Measurements from ENCODE around the gene CCPG1. TPM values are rescaled to one million over a fixed set of nuclear protein-coding genes. Genes with fewer than 3 reads are reported as not detected.

The CCPG1 gene
- total RNA-seq, 1 experiment from 2014 or later = 35.6 TPM

- no peak for DNase-seq (ENCODE audit: low read depth)
Observed at GRCh38 chr15:55387027-55387426, 21.1 kb downstream of the CCPG1 start.

DNA sequence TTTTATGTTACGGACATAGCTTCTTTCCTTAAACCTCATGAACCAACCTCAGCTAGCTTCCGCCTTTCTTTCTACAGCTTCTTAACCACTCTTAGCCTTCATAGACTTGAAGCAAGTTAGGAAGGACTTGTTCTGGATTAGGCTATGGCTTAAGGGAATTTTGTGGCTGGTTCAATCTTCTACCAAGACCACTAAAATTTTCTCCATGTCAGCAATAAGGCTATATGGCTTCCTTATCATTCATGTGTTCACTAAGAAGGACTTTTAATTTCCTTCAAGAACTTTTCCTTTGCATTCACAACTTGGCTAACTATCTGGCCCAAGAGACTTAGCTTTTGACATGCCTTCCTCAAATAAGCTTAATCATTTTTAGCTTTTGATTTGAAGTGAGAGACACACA, 24.5 kb downstream of the CCPG1 start:
- DNase-seq (ENCODE audit: low read depth) = no peak

DNA sequence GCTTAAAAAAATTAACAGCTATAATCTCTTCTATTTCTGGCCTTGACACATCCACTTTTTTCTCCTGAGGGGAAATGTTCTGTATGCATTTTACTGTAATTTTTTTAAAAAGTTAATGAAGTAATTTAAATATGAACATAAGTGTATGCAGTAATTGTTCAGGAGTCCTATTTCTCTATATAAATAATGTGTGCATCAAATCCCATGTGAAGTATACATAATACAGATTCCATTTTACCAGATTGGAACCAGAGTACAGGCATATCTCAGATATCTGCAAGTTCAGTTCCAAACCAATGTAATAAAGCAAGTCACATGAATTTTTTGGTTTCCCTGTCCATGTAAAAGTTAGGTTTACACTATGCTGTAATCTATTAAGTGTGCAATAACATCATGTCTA, 26.6 kb downstream of the CCPG1 start:
- no peak for DNase-seq (ENCODE audit: low read depth)

GRCh38 chr15:55379095-55379494, 29.1 kb downstream of the CCPG1 start:
- no peak for DNase-seq (ENCODE audit: low read depth)

- no peak for DNase-seq (ENCODE audit: low read depth)
Observed at GRCh38 chr15:55372701-55373440, 35.3 kb downstream of the CCPG1 start.

GRCh38 chr15:55366981-55367380, 41.2 kb downstream of the CCPG1 start:
- DNase-seq (ENCODE audit: low read depth) = no peak

DNA sequence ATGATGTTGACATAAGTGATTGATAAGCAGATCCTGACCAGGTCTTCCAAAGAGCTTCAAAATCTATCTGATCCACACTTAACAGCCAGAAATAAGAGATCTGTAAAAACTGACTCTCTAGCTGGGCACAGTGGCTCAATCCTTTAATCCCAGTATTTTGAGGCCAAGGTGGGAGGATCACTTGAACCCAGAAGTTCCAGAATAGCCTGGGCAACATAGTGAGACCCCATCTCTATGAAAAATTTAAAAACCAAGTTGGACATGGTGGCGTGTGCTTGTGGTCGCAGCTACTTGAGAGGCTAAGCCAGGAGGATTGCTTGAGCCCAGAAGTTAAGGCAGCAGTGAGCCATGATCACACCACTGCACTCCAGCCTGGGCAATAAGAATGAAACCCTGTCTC, 45.5 kb downstream of the CCPG1 start:
- no peak for DNase-seq (ENCODE audit: low read depth)

- no peak for DNase-seq (ENCODE audit: low read depth)
Observed at GRCh38 chr15:55361048-55361447, 47.1 kb downstream of the CCPG1 start.

DNA sequence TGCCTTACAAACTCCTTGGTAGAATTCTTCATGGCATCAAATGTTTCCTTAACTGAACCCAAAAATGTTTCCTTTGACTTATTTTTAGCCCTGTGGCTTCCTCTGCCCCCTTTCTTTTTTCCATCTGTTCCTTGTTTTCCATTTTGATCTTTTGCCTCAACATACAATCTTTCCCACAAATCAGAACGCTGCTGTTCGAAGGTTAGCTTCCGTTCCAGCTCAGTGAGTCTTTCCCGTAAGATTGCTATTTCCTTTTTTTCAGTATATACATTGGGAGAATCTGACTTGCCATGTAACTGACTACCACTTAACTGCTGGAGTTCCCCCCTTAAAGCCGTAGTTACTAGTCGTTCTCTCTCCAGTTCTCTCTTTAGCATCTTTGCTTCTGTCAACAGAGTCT, 47.9 kb downstream of the CCPG1 start:
- no peak for DNase-seq (ENCODE audit: low read depth)

DNA sequence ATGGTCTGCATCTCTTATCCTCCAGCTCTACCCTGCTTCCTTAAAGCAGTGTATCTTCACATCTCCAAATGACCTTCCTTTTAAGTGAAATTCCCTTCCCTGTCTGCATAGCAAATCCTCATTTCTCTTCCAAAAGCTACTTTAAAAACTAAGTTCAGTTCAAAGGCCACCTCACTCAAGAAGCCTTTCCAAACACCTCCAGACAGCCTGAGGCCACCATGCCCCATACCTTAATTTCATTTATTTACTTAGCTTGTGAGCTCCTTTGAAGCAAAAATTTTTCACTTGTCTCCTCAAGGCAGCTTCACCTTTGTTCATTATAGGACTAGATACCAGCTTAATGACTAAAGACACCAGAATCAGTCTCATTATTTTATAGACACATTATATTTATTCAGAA, 49.7 kb downstream of the CCPG1 start:
- no peak for DNase-seq (ENCODE audit: low read depth)

- DNase-seq (ENCODE audit: low read depth) = peak; percentile 31
Observed at GRCh38 chr15:55357774-55358173, 50.4 kb downstream of the CCPG1 start.

DNA sequence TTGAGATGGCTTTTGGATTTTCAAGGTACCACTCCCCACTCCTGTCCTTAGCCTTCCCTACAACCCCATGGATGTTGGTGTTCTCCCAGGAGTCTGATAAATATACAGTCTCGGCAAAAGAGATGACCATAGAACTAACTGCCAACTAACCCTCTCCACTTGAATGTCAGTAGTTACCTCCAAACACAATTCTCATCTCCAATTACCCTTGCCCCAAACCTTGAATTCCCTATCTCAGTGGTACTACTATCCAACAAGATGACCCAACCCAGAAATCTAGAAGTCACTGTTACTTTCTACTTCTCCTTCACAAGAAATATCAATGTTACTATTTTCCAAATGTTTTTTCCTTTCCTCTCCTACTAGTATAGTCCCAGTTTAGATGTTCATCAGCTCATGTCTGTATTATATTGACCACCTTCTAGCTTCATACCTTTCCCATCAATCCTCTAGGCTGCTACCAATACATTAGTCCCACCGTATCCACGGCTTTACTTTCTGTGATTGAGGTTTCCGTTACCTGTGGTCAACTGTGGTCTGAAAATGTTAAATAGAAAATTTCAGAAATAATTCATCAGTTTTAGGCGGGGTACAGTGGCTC, 51.1 kb downstream of the CCPG1 start:
- no peak for DNase-seq (ENCODE audit: low read depth)

GRCh38 chr15:55353025-55353424, 55.1 kb downstream of the CCPG1 start:
- DNase-seq (ENCODE audit: low read depth) = no peak

DNA sequence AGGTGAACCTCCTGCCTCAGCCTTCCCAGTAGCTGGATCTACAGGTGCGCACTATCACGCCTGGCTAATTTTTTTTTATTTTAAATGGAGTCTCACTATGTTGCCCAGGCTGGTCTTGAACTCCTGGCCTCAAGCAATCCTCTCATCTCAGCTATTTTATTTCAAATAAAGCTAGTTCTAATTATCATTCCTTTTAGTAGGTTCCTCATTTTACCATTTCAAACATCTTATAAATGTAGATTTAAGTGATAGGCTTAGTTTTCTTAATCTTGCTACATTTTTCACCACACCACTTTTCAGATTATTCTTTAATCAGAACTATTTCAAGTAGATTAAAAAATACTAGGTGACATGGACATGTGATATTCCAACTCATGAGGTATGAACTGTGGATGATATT, 58.9 kb downstream of the CCPG1 start:
- DNase-seq (ENCODE audit: low read depth) = no peak

DNA sequence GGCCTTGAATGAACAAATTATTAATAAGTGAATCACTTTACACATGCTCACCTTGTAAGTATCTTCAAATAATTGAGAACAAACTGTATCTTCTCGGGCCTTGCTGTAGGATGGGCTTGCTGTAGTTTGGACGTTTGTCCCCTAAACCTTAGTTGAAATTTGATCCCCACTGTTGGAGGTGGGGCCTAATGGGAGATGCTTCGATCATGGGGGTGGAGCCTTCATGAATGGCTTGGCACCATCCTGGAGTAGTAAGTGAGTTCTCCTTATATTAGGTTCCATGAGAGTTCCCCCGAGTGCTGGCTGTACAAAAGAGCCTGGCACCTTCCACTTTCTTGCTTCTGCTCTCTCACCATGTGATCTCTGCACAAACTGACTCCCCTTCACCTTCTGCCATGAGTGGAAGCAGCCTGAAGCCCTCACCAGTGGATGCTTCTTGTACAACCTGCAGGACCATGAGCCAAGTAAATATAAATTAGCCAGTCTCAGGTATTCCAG, 59.8 kb downstream of the CCPG1 start:
- DNase-seq (ENCODE audit: low read depth) = no peak

DNA sequence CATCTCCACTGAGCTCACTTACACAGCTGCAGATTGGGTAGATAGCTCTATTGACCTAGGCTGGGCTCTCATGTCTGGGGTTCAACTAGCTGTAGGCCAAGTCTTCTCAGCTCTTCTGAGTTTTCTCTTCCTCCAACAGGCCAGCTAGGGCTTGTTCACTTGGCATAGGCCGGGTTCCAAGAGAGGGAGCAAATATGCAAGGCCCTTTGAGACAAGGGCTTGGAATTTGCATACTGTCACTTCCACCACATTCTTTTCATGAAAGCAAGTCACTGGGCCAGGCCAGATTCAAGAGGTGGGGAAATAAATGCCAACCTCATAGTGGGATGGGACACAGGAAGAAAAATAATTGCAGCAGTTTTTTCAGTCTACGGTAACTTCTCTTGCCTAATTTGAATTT, 64.0 kb downstream of the CCPG1 start:
- peak; percentile 21 for DNase-seq (ENCODE audit: low read depth)

DNA sequence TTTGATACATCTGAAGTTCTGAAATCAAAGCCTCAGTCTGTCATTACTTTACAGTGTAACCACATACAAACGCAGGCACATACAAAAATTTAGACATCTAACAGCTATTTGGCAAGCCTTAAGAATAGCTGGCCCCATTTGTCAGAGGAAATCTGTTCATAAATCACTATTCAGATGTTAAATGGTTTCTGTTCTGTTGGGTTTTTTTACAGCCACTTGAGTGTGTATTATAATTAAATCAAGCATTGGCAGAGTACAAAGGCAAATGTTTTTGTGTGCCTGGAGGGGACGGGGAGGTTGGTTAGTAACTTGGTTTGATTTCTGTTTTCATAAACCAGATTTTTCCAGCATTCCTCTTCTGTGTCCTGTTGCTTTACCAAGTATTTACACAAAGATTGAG, 65.0 kb downstream of the CCPG1 start:
- DNase-seq (ENCODE audit: low read depth) = peak; percentile 52

DNA sequence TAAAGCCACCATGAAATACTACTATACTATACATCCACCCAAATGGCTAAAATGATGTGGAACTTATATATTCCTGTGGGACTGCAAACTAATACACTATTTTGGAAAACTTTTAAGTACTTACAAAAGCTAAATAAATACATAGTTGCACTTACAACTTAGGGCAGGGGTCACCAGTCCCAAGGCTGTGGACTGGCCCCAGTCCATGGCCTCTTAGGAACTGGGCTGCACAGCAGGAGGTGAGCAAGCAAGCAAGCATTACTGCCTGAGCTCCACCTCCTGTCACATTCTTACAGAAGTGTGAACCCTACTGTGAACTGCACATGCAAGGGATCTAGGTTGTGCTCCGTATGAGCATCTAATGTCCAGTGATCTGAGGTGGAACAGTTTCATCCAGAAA, 71.0 kb downstream of the CCPG1 start:
- DNase-seq (ENCODE audit: low read depth) = no peak

GRCh38 chr15:55334997-55335396, 73.2 kb downstream of the CCPG1 start:
- no peak for DNase-seq (ENCODE audit: low read depth)

DNA sequence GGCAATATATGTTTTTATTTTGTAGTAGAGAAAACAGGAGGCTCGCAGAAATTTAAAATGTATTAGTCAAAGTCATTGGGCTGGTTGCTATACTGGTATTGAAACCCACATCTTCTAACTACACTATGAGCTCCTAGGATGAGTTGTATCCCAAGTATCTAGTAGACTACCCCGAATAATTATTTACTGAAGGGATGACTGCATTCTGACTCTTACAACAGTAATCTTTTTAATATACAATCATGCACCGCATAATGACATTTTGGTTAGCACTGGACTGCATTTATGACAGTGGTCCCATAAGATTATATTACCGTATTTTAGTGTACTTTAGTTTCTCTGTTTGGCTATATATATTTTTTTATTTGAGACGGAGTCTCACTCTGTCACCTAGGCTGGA, 73.8 kb downstream of the CCPG1 start:
- DNase-seq (ENCODE audit: low read depth) = no peak

- DNase-seq (ENCODE audit: low read depth) = no peak
Observed at GRCh38 chr15:55327387-55327786, 80.8 kb downstream of the CCPG1 start.

- DNase-seq (ENCODE audit: low read depth) = no peak
Observed at GRCh38 chr15:55322467-55322866, 85.7 kb downstream of the CCPG1 start.

- no peak for DNase-seq (ENCODE audit: low read depth)
Observed at GRCh38 chr15:55320963-55321362, 87.2 kb downstream of the CCPG1 start.

DNA sequence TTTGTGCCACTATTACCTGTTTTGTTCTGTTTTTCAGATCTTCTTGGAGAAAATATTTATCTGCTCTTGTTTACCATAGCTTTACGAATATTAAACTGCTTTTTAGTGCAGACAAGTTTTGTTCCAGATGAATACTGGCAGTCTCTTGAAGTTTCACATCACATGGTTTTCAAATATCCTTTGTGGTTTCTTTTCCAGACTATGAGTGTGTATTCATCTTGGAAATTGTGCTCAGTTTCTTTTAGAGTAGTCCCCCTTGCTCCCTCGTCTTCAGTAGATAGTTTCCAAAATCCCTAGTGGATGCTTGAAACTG, 88.0 kb downstream of the CCPG1 start:
- DNase-seq (ENCODE audit: low read depth) = peak; percentile 14

Data from M059J (cell line).